Suprapubic skin (tissue), 4 donors: ENCODE data around the gene CALD1.

ENCODE experiments used
- CTCF ChIP-seq, 2 donors: fragments of 200-600 bp in 1 of 2; fragments of 450-650 bp in 1 of 2; sonication (generic) in 1 of 2; IDR thresholded peaks; one replicate each; pipeline ENCODE4 v1.5.1; 2016 to 2019; ENCODE audit warnings: antibody characterized with exemption in 2 of 2, mild to moderate bottlenecking in 1 of 2, moderate library complexity in 1 of 2
- POLR2A ChIP-seq, 2 donors: fragments of 450-650 bp; IDR thresholded peaks; one replicate each; pipeline ENCODE4 v1.6.1; 2017; ENCODE audit warnings: antibody characterized with exemption in 2 of 2, mild to moderate bottlenecking in 2 of 2, moderate library complexity in 2 of 2
- POLR2AphosphoS5 ChIP-seq, 3 donors: sonication (generic); formaldehyde crosslinking; IDR thresholded peaks; one replicate each; pipeline ENCODE4 v1.6.1; 2017; ENCODE audit warnings: antibody characterized with exemption in 3 of 3

GRCh38 chr7:134831862-134832261 lies 52.4 kb downstream of the CALD1 start:
- TF ChIP-seq CTCF (IDR thresholded peaks at IDR 0.05) (no peak), POLR2A (IDR thresholded peaks at IDR 0.05) (no peak), POLR2AphosphoS5 (IDR thresholded peaks at IDR 0.05) (no peak)
